Fibroblast of villous mesenchyme (primary cell): ENCODE results near the gene GRM7. TPM values are rescaled to one million over a fixed set of nuclear protein-coding genes. Genes with fewer than 3 reads are reported as not detected.

ENCODE experiments used
- DNase-seq: peaks from one replicate; pipeline ENCODE4 v3.0.0-alpha.2; 2010; ENCODE audit warnings: low read depth
- H3K4me3 ChIP-seq: 2 replicates; pipeline ENCODE4 v1.5.1; 2011; ENCODE audit warnings: low read depth, mild to moderate bottlenecking, low read length
- total RNA-seq: library from RNA; depleted of rRNA; stranded (reverse); fragments of >200 nt; gene quantifications from 2 replicates; pipeline ENCODE4 v1.2.3, GENCODE V29; 2012
- TF ChIP-seq, protein P1 (sequence below): IDR thresholded peaks from 2 replicates; pipeline ENCODE4 v1.5.1; 2012; ENCODE audit warnings: low read depth, mild to moderate bottlenecking, low read length; ENCODE audit not compliant: insufficient read depth

GRM7 gene
- total RNA-seq, 1 donor, result not detected

DNA sequence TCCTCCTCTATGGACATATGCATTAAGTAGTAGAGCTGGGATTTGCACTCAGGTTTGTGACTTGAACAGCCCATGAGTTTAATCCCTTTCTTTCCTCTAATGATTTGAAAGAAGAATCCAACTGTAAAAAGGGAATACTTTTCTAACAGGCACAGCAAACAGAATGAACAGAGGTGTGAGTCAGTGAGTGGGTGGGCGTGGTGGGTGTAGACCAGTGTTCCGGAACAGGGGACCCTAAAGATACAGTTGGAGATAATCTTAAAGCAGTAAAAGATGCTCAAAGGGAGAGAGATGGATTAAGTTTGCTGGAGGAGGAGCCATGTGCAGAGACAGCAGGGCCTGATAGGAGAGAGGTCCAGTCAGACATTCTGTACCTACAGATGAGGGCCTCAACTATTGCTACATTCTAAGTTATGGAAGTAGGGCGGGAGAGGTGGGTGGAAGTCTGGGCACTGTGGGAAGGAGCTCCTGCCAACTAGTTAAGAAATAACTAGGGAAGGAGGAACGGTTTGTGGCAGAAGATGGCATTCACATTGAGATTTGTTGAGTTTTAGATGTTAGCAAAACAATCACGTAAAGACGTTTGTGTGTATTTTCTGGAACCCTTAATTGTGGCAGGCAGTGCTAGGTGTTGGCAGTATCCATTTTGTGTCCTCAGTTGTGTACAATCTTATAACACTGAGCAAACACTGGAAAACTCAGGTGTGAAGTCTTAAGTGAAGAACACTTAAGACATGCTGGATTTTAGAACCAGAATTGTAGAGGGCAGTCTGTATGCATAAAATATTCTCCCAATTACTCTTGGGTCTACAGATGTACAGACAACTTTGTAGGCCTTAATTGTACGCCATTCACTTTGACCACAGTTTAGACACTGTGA lies 511.0 kb downstream of the GRM7 start:
- DNase-seq, result no peak
- H3K4me3 ChIP-seq, result no peak overlapping the region
- TF ChIP-seq, protein P1, sequence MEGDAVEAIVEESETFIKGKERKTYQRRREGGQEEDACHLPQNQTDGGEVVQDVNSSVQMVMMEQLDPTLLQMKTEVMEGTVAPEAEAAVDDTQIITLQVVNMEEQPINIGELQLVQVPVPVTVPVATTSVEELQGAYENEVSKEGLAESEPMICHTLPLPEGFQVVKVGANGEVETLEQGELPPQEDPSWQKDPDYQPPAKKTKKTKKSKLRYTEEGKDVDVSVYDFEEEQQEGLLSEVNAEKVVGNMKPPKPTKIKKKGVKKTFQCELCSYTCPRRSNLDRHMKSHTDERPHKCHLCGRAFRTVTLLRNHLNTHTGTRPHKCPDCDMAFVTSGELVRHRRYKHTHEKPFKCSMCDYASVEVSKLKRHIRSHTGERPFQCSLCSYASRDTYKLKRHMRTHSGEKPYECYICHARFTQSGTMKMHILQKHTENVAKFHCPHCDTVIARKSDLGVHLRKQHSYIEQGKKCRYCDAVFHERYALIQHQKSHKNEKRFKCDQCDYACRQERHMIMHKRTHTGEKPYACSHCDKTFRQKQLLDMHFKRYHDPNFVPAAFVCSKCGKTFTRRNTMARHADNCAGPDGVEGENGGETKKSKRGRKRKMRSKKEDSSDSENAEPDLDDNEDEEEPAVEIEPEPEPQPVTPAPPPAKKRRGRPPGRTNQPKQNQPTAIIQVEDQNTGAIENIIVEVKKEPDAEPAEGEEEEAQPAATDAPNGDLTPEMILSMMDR, result no peak

DNA sequence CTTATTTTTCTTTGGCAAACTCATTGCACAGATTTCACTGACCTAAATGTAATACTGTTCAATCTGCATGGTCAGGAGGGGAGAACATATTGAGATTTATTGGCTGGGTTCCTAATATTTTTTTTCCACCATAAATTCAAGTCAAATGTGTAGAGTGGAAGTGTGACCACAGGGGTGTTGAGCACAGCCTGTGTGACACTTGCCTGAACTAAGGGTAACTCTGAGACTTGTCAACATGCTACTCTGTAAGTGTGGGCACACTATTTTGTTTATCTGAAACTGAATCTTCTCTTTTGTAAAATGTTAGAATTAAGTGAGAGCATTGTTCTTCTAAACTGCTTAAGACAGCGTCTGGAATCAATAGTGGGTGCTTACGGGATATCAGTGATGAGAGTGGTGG lies 516.2 kb downstream of the GRM7 start:
- DNase-seq, result no peak
- TF ChIP-seq, protein P1, result no peak
- H3K4me3 ChIP-seq, result no peak overlapping the region

DNA sequence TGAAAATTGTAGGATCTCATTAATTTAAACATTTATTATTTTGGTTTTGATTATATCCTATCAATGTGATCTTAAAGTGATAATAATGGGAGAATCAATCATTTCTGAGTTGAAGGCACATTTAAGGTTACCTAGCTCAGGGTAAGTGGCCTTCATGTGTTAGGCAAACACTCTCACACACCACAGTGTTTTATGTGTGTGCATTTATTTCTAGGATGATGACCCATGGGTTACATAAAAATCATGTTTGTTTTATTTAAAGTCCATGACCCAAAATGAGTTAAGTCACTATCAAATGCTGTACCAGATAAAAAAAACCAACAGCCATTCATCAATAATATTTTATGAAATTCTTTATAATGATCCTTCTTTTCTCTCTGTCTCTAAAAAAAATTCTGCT lies 520.8 kb downstream of the GRM7 start:
- H3K4me3 ChIP-seq, result no peak overlapping the region
- no peak for DNase-seq
- TF ChIP-seq, protein P1, result no peak

DNA sequence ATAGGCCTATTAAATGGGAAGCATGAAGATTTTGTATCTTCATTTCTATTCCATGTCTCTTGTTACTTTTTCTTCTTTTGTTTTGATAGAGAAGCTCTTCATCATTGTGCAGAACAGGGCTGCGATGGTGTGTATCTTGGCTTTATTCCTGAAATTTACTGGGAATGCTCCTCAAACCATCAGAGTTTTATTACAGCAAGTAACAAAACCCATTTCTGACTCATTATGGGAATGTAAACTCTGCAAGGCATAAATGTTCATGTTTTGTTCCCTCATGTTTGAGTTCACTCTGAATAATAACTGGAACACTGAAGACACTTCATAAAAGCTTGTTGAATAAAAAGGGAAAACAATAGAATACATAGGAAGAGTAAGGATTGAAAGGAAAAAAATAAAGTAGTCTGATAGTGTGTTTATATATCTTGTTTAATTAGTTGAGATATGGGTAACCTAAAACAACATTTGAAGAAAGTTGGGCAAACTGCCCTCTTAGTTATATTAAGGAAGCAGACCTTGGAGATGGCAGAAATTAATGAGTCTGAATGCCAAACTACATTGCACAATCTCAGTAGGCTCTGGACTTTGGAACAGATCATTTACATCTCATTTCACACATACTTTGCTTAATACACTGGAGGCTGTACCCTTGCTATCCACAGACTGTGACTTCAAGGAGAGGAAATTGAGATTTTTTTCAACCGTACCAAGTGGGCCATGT lies 521.5 kb downstream of the GRM7 start:
- H3K4me3 ChIP-seq, result no peak overlapping the region
- TF ChIP-seq, protein P1, result no peak
- peak; percentile 60 for DNase-seq

DNA sequence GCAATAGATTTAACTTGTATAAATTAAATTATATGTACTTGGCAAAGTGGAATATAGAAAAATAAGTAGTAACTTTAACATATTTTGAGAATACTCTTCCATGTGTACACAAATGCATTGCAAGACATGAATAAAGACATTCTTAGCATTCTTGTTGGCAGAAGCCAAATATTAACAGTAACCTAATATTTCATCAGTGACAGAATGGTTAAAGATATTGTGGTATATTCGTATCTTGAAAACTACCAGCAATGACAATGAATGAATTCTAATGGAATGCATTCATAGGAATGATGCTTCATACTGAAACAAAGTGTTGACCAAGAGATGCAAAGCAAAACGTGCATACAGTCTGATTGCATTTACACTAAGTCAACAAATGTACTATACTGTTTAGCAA lies 524.7 kb downstream of the GRM7 start:
- no peak for DNase-seq
- TF ChIP-seq, protein P1, result no peak
- H3K4me3 ChIP-seq, result no peak overlapping the region

DNA sequence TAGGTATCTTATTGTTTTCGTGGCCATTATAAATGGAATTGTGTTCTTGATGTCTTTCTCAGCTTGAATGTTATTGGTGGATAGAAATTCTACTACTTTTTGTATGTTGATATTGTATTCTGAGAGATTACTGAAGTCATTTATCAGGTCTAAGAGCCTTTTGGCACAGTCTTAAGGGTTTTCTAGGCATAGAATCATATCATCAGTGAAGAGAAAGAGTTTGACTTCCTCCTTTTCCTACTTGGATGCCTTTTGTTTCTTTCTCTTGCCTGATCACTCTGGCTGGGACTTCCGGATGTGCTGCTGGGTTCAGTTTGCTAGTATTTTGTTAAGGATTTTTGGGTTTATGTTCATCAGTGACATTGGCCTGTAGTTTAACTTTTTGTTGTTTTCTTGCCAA lies 527.1 kb downstream of the GRM7 start:
- H3K4me3 ChIP-seq, result no peak overlapping the region
- no peak for DNase-seq
- TF ChIP-seq, protein P1, result no peak
